ENCODE data around the gene B3GALT6.

B3GALT6 gene

DNA sequence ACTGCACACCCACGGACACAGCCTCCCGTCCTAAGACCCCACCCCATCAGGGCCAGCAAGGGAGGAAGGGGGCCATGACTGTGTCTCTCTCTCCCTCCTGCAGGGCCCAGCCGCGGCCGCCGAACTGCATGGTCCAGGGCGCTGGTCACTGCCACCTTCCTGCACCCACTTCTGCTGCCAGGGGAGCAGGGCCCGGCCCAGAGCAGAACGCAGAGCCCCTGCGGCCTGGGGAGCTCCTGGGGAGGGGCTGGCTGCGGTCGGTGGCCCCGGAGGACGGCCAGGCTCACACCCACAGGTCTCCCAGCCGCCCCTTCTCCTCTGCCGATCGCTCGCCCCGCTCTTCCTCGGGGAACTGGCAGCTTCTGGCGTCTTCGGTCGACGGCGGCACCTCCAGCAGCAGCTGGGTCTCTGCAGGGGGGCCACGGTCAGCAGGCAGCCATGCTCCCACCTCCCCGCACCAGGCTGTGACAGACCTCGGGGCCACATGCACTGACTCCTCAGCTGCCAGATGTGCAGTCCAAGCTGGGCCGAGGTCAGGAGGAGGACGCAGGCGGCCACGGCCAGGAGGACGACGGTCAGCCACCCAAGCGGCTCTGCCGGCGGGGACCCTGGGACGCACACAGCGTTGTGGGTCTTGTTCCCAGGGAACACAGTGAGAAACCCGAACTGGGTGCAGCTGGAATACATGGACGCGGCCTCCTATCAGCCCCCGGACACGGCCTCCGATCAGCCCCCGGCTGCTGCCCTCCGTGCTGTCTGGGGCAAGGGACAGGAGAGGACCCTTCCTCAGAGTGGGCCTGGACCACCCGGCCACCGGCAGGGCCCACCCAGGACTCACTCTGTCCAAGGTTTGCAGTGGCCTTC lies 28.2 kb upstream of the B3GALT6 start:
- Histone ChIP-seq H3K14ac (ENCODE audit: low read length) (no peak overlapping the region), H3K23ac (ENCODE audit: low read length) (no peak overlapping the region), H3K27ac (ENCODE audit: low read depth, low read length) (no peak overlapping the region), H3K4ac (ENCODE audit: low read depth, low read length) (no peak overlapping the region), H4K12ac (ENCODE audit: low read depth, low read length) (no peak overlapping the region), H2BK12ac (ENCODE audit: low read length) (no peak overlapping the region), H2AFZ (ENCODE audit: insufficient read depth, low read length, poor library complexity) (no peak overlapping the region), H2BK120ac (ENCODE audit: insufficient read depth, low read length, poor library complexity) (no peak overlapping the region), H2AK5ac (ENCODE audit: low read length) (no peak overlapping the region), H4K8ac (ENCODE audit: low read depth, low read length) (no peak overlapping the region), H3K4me3 (ENCODE audit: low read depth, low read length) (no peak overlapping the region), H3K4me2 (ENCODE audit: low read length) (no peak overlapping the region), H3K79me1 (ENCODE audit: low read length) (peaks cover 1% of the 10 kb centered on the region), H2BK5ac (ENCODE audit: low read depth, low read length, poor library complexity) (no peak overlapping the region), H3K27me3 (ENCODE audit: insufficient read depth, low read length) (peaks cover 24% of the 10 kb centered on the region), H3K79me2 (ENCODE audit: control insufficient read depth, insufficient read depth, low read length, poor library complexity) (no peaks in the 10 kb centered on the region), H3K4me1 (ENCODE audit: control insufficient read depth in 1 of 2, insufficient read depth in 2 of 2, low read length in 2 of 2) (peaks cover 0 to 3% of the 10 kb centered on the region in 2 experiments), H3K36me3 (ENCODE audit: control insufficient read depth in 1 of 2, insufficient read depth in 2 of 2, low read length in 2 of 2) (no peaks in the 10 kb centered on the region), H3K9me3 (ENCODE audit: insufficient read depth, low read depth, low read length) (peaks cover 3% of the 10 kb centered on the region), H3K18ac (ENCODE audit: low read length) (no peak overlapping the region), H3K9ac (ENCODE audit: low read length) (no peak overlapping the region), H4K91ac (ENCODE audit: low read depth, low read length) (no peak overlapping the region)
- DNase-seq, result no peak
- no CpG with 5 or more reads among the region's 49 CpGs for WGBS (ENCODE audit: extremely low coverage, insufficient coverage, insufficient read length)

DNA sequence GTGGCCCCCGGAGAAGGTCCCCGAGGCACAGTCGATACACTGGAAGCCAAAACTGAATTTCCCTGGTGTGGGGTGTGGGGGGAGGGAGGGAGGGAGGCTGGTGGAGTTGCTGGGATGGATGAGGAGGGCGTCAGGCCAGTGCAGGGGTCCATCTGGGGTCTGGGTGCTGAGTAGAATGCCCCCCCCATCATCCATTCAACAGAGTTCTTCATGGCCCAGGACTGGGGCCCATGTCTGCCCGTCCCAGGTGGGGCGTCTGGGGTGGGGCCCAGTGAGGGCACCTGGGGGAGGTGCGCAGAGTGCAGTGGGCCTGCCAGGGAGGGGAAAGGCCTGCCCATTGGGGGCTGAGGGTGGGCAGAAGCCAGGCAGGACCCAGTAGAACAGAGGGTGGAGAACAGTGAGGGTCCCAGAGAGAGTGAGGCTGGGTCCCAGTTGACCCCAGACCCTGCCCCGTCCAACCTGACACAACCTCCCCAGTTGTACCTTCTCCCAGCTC lies 27.6 kb upstream of the B3GALT6 start:
- Histone ChIP-seq H3K79me1 (ENCODE audit: low read length) (peaks cover 1% of the 10 kb centered on the region), H4K8ac (ENCODE audit: low read depth, low read length) (no peak overlapping the region), H2BK120ac (ENCODE audit: insufficient read depth, low read length, poor library complexity) (no peak overlapping the region), H4K91ac (ENCODE audit: low read depth, low read length) (no peak overlapping the region), H3K79me2 (ENCODE audit: control insufficient read depth, insufficient read depth, low read length, poor library complexity) (no peaks in the 10 kb centered on the region), H3K9me3 (ENCODE audit: insufficient read depth, low read depth, low read length) (peaks cover 2% of the 10 kb centered on the region), H3K27ac (ENCODE audit: low read depth, low read length) (no peak overlapping the region), H4K12ac (ENCODE audit: low read depth, low read length) (no peak overlapping the region), H3K14ac (ENCODE audit: low read length) (no peak overlapping the region), H3K4me3 (ENCODE audit: low read depth, low read length) (no peak overlapping the region), H3K27me3 (ENCODE audit: insufficient read depth, low read length) (peaks cover 24% of the 10 kb centered on the region), H2AK5ac (ENCODE audit: low read length) (no peak overlapping the region), H3K4me1 (ENCODE audit: control insufficient read depth in 1 of 2, insufficient read depth in 2 of 2, low read length in 2 of 2) (peaks cover 0 to 3% of the 10 kb centered on the region in 2 experiments), H3K36me3 (ENCODE audit: control insufficient read depth in 1 of 2, insufficient read depth in 2 of 2, low read length in 2 of 2) (no peaks in the 10 kb centered on the region), H3K4me2 (ENCODE audit: low read length) (no peak overlapping the region), H3K23ac (ENCODE audit: low read length) (no peak overlapping the region), H2BK12ac (ENCODE audit: low read length) (no peak overlapping the region), H3K18ac (ENCODE audit: low read length) (no peak overlapping the region), H2AFZ (ENCODE audit: insufficient read depth, low read length, poor library complexity) (no peak overlapping the region), H3K9ac (ENCODE audit: low read length) (no peak overlapping the region), H2BK5ac (ENCODE audit: low read depth, low read length, poor library complexity) (no peak overlapping the region), H3K4ac (ENCODE audit: low read depth, low read length) (no peak overlapping the region)
- no peak for DNase-seq
- WGBS (ENCODE audit: extremely low coverage, insufficient coverage, insufficient read length), result no CpG with 5 or more reads among the region's 8 CpGs

DNA sequence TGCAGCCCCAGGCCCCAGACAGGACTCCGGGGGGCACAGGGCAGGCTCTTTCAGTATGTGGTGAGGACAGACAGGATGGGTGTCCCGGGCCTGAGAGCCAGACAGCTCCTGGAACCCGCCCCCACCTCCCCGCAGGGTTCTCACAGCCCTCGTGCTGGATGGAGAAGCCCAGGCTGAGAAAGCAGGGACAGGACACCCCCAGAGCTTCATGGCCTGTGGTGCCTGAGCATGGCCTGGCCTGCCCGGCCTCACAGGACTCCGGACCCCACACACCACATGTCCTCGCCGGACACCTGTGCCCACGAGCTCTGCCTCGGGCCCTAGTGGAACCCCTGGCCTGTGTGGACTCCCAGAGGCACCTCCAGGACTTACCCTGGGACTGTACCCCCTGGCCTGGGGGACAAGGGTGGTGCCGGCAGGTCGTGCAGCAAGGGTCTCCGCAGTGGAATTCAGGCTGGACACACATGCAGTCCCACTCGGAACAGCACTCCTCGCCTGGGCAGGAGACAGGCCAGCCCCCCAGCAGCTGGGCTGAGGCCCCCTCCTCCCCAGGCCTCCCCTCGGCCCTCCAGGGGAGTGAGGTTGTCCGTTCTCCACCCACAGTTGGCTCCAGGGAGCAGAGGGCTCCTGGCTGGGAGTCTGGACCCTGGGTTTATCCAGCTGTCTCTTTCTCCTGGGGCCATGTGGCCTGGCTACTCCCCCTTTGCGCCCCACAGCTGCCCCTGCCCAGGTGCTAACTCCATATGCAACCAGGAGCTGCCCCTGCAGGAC lies 26.9 kb upstream of the B3GALT6 start:
- Histone ChIP-seq H3K4me1 (ENCODE audit: control insufficient read depth in 1 of 2, insufficient read depth in 2 of 2, low read length in 2 of 2) (peaks cover 0 to 3% of the 10 kb centered on the region in 2 experiments), H2BK120ac (ENCODE audit: insufficient read depth, low read length, poor library complexity) (no peak overlapping the region), H3K14ac (ENCODE audit: low read length) (no peak overlapping the region), H3K23ac (ENCODE audit: low read length) (no peak overlapping the region), H3K18ac (ENCODE audit: low read length) (no peak overlapping the region), H4K12ac (ENCODE audit: low read depth, low read length) (no peak overlapping the region), H3K4me2 (ENCODE audit: low read length) (no peak overlapping the region), H2BK12ac (ENCODE audit: low read length) (no peak overlapping the region), H3K27ac (ENCODE audit: low read depth, low read length) (no peak overlapping the region), H3K27me3 (ENCODE audit: insufficient read depth, low read length) (peaks cover 24% of the 10 kb centered on the region), H4K8ac (ENCODE audit: low read depth, low read length) (no peak overlapping the region), H3K36me3 (ENCODE audit: control insufficient read depth in 1 of 2, insufficient read depth in 2 of 2, low read length in 2 of 2) (no peaks in the 10 kb centered on the region), H3K79me1 (ENCODE audit: low read length) (peaks cover 1% of the 10 kb centered on the region), H3K79me2 (ENCODE audit: control insufficient read depth, insufficient read depth, low read length, poor library complexity) (no peaks in the 10 kb centered on the region), H3K9ac (ENCODE audit: low read length) (no peak overlapping the region), H2BK5ac (ENCODE audit: low read depth, low read length, poor library complexity) (no peak overlapping the region), H3K4me3 (ENCODE audit: low read depth, low read length) (no peak overlapping the region), H3K4ac (ENCODE audit: low read depth, low read length) (no peak overlapping the region), H3K9me3 (ENCODE audit: insufficient read depth, low read depth, low read length) (peaks cover 2% of the 10 kb centered on the region), H4K91ac (ENCODE audit: low read depth, low read length) (no peak overlapping the region), H2AFZ (ENCODE audit: insufficient read depth, low read length, poor library complexity) (no peak overlapping the region), H2AK5ac (ENCODE audit: low read length) (no peak overlapping the region)
- no peak for DNase-seq
- WGBS (ENCODE audit: extremely low coverage, insufficient coverage, insufficient read length), result no CpG with 5 or more reads among the region's 19 CpGs

DNA sequence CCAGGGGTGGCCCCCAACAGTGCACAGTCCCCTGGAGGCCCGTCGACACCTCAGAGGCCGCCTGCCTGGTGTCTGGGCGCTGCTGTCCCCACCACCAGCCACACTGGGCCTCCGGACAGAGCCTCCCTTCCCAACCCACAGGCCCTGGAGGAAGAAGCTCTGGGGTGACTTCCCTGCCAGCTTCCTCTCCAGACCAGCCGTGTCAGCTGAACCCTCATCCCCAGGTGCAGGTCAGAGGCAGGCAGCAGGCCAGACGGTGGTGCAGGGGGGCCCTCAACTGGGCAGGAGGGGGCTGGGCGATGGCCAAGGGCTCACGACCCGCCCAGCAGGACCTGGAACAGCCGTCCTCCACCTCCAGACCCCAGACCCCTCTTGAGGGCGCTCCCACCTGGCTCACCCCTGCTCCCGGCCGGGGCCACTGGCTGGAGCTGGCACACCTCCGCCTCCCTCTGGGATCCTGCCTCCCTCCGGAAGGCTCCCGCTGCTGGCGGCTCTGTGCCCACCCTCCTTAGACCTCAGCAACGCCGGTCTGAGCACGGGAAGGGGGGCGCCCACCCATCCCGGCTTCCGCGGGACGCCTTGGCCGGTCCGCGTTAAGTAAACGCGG lies 26.2 kb upstream of the B3GALT6 start:
- no peak overlapping the region for H2AFZ ChIP-seq (ENCODE audit: insufficient read depth, low read length, poor library complexity)
- no peak overlapping the region for H3K4ac ChIP-seq (ENCODE audit: low read depth, low read length)
- H3K4me1 ChIP-seq (ENCODE audit: control insufficient read depth in 1 of 2, insufficient read depth in 2 of 2, low read length in 2 of 2), result peaks cover 0 to 3% of the 10 kb centered on the region in 2 experiments
- no peak overlapping the region for H3K23ac ChIP-seq (ENCODE audit: low read length)
- no peak overlapping the region for H3K4me2 ChIP-seq (ENCODE audit: low read length)
- H3K79me1 ChIP-seq (ENCODE audit: low read length), result peaks cover 1% of the 10 kb centered on the region
- no peak overlapping the region for H3K4me3 ChIP-seq (ENCODE audit: low read depth, low read length)
- H3K36me3 ChIP-seq (ENCODE audit: control insufficient read depth in 1 of 2, insufficient read depth in 2 of 2, low read length in 2 of 2), result no peaks in the 10 kb centered on the region
- H4K12ac ChIP-seq (ENCODE audit: low read depth, low read length), result no peak overlapping the region
- no peak overlapping the region for H4K8ac ChIP-seq (ENCODE audit: low read depth, low read length)
- no peak overlapping the region for H2AK5ac ChIP-seq (ENCODE audit: low read length)
- no peak overlapping the region for H2BK120ac ChIP-seq (ENCODE audit: insufficient read depth, low read length, poor library complexity)
- H2BK5ac ChIP-seq (ENCODE audit: low read depth, low read length, poor library complexity), result no peak overlapping the region
- H2BK12ac ChIP-seq (ENCODE audit: low read length), result no peak overlapping the region
- no peak for DNase-seq
- H3K27me3 ChIP-seq (ENCODE audit: insufficient read depth, low read length), result peaks cover 18% of the 10 kb centered on the region
- no peak overlapping the region for H3K27ac ChIP-seq (ENCODE audit: low read depth, low read length)
- no peaks in the 10 kb centered on the region for H3K79me2 ChIP-seq (ENCODE audit: control insufficient read depth, insufficient read depth, low read length, poor library complexity)
- no peak overlapping the region for H3K14ac ChIP-seq (ENCODE audit: low read length)
- H3K9ac ChIP-seq (ENCODE audit: low read length), result no peak overlapping the region
- H3K9me3 ChIP-seq (ENCODE audit: insufficient read depth, low read depth, low read length), result no peaks in the 10 kb centered on the region
- no peak overlapping the region for H4K91ac ChIP-seq (ENCODE audit: low read depth, low read length)
- WGBS (ENCODE audit: extremely low coverage, insufficient coverage, insufficient read length), result no CpG with 5 or more reads among the region's 31 CpGs
- H3K18ac ChIP-seq (ENCODE audit: low read length), result no peak overlapping the region

Measured in trophoblast cell (in vitro differentiated cells and primary cell).